Measurements from ENCODE around the gene HECTD1.
"Not testable (repeated sequence)": the region's sequence is repeated elsewhere in the genome, so short reads cannot be mapped to it uniquely, and the experiment has no call there.

HECTD1 gene

DNA sequence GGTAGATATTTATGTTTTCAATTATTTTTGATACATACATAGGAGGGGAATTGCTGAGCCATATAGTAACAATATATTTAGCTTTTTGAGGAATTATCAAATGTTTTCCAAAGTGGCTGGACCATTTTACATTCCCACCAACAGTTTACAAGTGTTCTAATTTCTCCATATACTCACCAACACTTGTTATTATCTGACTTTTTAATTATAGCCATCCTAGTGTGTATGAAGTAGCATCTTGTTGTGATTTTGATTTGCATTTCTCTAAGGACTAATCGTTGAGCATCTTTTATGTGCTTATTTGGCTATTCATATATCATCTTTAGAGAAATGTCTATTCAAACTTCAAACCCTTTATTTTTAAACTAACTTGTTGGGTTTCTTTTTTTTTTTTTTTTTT is 17.2 kb upstream of the HECTD1 start:
- no peak for DNase-seq

DNA sequence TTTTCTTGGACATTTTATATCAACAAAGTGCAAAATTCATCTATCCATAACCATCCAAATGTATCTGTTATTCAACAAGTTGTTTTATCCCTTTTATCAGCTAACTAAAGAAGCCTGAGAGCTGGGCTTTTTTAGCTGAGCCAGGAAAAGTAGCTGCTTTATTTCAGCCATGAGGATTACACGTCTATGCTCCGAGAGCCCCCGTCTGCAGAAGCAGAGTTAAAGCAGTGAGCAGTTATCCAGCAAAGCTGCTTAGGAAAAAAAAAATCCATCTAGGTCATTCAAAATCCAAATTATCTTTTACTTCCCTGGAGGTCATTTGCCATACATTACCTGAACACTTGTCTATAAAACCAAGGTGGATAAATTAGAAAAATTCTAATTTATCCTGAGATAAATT is 15.7 kb upstream of the HECTD1 start:
- no peak for DNase-seq

- DNase-seq = no peak
Observed at GRCh38 chr14:31222834-31223233, 15.2 kb upstream of the HECTD1 start.

GRCh38 chr14:31221266-31221665 is 13.7 kb upstream of the HECTD1 start:
- no peak for DNase-seq

DNA sequence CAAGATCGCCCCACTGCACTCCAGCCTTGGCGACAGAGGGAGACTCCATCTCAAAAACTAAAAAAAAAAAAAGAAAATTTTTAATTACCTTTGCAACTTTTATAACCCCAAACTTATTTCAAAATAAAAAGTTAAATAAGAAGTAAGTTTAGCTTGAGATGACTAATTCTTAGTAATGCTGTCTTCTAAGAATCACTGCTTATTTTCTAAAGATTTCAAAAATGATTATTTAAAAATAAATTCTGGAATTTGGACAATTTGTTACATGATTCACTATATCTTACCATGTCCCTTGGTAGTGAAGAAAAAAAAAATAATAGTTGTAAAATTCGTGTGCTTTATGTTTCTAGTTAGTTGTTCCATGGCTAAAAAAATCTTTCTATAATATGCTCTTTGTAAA is 11.6 kb upstream of the HECTD1 start:
- DNase-seq = no peak

- DNase-seq = no peak
Observed at GRCh38 chr14:31216359-31216758, 8.8 kb upstream of the HECTD1 start.

DNA sequence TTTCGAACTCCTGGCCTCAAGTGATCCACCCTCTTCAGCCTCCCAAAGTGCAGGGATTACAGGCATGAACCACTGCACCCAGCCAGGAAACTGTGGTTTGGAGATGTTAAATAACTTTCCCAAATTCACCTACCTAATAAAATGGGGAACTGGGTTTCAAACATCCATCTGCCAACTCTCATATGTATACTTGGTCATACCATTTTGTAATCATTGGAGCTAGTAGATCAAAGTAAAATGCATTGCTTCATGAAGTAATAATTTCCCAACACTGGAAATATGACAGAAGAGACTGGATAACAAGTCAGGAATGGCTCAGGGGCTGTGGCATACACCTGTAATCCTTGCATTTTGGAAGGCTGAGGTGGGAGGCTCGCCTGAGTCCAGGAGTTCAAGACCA is 5.3 kb upstream of the HECTD1 start:
- no peak for DNase-seq

- DNase-seq = no peak
Observed at GRCh38 chr14:31209605-31210004, 2.0 kb upstream of the HECTD1 start.

- DNase-seq = peak in 1 of 4 experiments; percentile 31
Observed at GRCh38 chr14:31208546-31209424, 1.2 kb upstream of the HECTD1 start.

DNA sequence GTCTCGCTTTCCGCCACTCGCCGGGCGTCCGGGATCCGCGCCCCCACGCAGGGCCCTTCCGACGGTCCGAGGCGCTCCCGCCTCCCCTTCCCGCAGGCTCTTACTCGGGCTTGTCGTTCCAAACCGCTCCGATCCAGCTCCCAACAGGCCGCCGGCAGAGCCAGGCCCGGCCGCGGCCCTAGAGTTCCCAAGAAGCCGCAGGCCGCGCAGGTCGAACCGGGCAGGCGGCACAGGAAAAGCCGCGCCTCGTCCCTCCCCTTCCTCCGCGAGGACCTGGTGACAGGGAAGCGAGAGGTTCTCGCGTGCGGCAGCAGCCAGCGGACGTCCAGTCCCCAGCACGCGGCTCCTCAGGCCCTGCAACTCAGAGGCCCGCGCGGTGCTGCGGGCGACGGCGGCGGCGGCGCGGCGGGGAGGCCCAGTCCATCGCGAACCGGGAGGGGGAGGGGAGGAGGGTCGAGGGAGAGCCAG is 272 bp downstream of the HECTD1 start:
- no peak for DNase-seq

DNA sequence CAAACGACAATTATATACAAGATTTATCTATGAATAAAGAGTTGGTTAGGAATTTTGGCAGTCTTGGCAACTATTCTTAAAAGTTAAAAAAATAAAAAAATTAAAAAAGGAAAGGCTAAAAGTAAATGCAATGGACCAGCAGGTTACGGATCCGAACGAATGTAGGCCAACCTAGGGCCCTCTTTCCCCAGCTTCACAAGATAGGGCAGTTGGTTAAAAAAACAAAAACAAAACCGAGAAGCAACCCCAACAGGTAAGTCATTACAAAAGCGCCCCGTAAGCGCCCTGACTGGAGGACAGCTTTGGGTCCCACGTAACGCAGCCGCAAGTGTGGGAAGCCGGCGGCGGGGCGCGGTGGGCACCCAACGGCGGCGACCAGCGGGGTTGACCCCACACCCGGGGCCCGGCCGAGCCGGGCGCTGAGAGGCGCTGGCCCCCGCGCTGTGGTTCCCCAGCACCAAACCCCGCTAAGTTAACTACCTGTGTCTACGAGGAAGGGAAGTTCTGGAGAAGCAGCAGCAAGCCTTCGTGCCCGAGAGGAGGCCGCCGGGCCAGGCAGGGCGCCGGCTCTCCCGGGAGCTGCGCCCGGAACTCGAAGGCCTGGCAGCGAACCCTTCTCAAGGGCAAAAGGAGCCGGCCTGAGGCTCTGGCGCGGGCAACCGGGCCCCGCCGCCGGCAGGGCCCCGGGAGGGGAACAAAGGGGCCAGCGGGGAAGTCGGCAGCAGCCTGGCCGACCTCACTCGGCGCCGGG is 882 bp downstream of the HECTD1 start:
- peak in 3 of 4 experiments; percentile 19 to 43 (median 25) for DNase-seq

GRCh38 chr14:31205681-31206535 is 1.7 kb downstream of the HECTD1 start:
- DNase-seq = no peak

- DNase-seq = no peak
Observed at GRCh38 chr14:31204593-31205534, 2.7 kb downstream of the HECTD1 start.

GRCh38 chr14:31203899-31204592 is 3.5 kb downstream of the HECTD1 start:
- DNase-seq = not testable (repeated sequence)

DNA sequence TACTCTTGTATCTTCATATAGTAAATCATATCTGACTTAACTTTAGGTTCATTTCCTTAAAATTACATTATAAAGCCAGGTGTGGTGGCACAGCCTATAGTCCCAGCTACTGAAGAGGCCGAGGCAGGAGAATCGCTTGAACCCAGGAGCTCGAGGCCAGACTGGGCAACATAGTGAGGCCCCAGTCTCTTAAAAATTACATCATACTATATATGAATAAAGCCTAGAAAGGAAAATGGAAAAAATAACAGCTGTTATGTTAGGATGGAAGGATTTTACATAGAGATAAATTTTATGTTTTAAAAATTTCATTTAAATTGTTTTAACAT is 4.2 kb downstream of the HECTD1 start:
- no peak for DNase-seq

DNA sequence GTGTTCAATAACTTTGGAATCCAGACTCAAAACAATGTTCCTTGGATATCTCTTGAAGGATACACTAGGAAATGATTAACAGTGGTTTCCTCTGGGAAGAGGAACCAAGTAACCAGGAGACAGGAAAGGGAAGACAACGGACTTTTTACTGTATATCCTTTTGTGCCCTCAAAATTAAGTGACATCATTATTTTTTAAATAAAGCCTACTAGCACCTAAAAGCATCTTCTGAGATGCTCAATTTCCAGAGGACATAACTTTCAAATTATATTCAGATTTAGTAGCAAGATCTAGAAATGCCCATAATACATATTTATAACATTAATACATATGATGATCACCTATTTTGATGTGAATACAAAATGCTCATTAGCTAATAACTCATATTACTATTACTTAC is 6.5 kb downstream of the HECTD1 start:
- no peak for DNase-seq

DNA sequence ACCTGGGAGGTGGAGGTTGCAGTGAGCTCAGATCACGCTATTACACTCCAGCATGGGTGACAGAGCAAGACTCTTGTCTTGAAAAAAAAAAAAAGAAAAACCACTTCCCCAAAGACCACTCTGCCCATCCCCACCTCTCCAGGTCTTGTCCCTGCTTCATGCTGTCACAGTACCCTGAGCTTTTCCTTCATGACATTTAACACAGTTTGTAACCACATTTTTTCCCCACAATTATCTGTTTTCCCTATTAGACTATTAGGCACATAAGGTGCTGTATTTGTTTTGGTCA is 6.9 kb downstream of the HECTD1 start:
- no peak for DNase-seq

DNA sequence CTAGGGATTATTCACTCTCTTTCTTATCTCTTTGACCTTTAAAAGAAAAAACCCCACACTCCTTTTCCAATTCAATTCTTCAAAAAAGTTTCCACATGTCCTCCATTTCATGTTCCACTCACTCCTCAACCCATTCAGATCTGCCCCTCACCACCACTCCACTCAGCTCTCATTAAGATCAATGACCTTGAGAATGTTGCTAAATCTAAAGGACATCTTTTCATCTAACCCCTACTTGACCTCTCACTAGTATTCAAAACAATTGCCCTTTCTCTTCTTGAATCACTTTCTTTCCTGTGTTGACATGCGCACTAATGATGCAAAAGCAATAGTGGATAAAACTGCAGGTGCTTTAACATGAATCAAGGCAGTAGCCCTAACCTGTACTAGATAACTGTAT is 9.9 kb downstream of the HECTD1 start:
- no peak for DNase-seq

DNA sequence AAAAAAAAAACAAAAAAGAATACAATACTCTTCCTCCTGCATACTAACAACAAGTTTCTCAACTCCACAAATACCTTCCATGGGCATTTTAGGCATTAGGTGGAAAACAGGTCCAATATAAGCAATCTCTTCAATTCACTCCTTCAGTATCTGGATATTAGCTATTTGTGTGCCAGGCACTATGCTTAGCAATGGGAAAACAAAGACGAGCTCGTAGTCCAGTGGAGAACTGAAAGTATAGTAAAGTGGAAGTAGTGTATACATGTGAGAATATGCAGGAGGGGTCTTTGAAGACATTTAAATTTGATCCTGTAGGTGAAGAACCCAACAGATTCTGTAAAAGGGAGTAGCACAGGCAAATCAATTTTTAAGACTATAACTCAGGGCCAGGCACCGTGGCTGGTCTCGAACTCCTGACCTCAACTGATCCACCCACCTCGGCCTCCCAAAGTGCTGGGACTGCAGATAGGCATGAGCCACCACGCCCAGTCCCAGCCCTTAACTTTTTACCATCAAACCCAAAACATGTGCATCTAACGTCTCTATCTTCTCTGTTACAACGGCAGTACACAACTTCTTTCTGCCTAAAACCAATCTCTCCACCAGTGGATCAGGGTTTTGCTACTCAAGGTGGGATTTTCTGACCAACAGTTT is 10.6 kb downstream of the HECTD1 start:
- no peak for DNase-seq

DNA sequence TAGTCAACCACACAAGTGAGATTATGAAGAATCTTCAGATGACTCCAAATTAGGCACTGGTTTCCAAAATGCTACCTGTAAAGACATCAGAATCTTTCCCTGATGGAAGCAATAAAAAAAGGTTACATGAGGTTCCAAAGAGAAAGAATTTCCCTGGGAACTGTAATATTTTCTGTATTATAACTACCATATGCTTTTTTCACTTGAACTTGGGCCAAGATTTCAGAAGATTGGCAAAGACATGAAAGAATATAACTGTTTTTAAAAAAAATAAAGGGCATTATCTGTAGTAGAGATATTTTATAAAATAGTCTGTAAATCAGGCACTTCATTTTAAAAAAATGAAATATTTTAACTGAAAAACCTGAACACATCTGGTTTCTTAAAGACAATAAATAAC is 12.9 kb downstream of the HECTD1 start:
- DNase-seq = no peak

DNA sequence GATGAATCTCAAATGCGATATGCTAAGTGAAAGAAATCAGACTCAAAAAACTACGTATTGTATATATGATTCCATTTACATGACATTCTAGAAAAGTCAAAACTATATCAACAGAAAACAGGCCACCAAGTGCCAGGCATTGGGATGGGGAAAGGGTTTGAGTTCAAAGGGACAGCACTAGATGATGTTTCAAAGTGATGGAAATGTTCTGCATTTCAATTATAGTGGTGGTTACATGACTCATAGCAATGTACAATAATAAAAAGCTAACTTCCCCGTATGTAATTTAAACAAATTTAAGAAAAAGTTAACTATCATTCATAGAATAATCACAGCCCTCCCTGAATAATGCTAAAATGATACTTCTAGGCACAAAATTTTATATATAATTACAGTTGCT is 13.5 kb downstream of the HECTD1 start:
- no peak for DNase-seq

Data from activated naive CD4-positive, alpha-beta T cell (primary cell).